GM23248 (cell line): ENCODE measurements around the gene NPAS2. TPM values are rescaled to one million over a fixed set of nuclear protein-coding genes. Genes with fewer than 3 reads are reported as not detected.
A peak's percentile ranks its signal among the peaks of the same experiment; 100 is the strongest.

Source experiments
- DNase-seq: peaks from one replicate; pipeline ENCODE4 v3.0.0-alpha.2; 2015
- H2AFZ ChIP-seq: fragments of 200-600 bp; sonication (generic); 2 replicates; pipeline ENCODE4 v1.6.1; 2016; ENCODE audit warnings: antibody characterized with exemption
- H3F3A ChIP-seq: fragments of 200-600 bp; sonication (generic); 2 replicates; pipeline ENCODE4 v1.6.1; 2016; ENCODE audit warnings: mild to moderate bottlenecking, antibody characterized with exemption, mixed run types; ENCODE audit not compliant: insufficient read depth
- H3K27ac ChIP-seq: fragments of 200-600 bp; sonication (generic); 2 replicates; pipeline ENCODE4 v1.5.1; 2016; ENCODE audit warnings: mild to moderate bottlenecking
- H3K27me3 ChIP-seq: fragments of 200-600 bp; sonication (generic); replicated peaks from 2 replicates; pipeline ENCODE4 v1.6.1; 2016; ENCODE audit warnings: mild to moderate bottlenecking; ENCODE audit not compliant: insufficient read depth
- H3K36me3 ChIP-seq: fragments of 200-600 bp; sonication (generic); 2 replicates; pipeline ENCODE4 v1.6.1; 2016; ENCODE audit warnings: low read depth, mild to moderate bottlenecking
- H3K4me1 ChIP-seq: fragments of 200-600 bp; sonication (generic); 2 replicates; pipeline ENCODE4 v1.6.1; 2016; ENCODE audit warnings: mild to moderate bottlenecking; ENCODE audit not compliant: insufficient read depth
- H3K4me2 ChIP-seq: fragments of 200-600 bp; sonication (generic); one replicate; pipeline ENCODE4 v1.6.1; 2016; ENCODE audit warnings: mild to moderate bottlenecking; ENCODE audit not compliant: unreplicated experiment
- H3K4me3 ChIP-seq: fragments of 200-600 bp; sonication (generic); 2 replicates; pipeline ENCODE4 v1.5.1; 2016; ENCODE audit warnings: mild to moderate bottlenecking
- H3K79me2 ChIP-seq: fragments of 200-600 bp; sonication (generic); 2 replicates; pipeline ENCODE4 v1.6.1; 2016; ENCODE audit warnings: mild to moderate bottlenecking; ENCODE audit not compliant: insufficient read depth
- H3K9ac ChIP-seq: fragments of 200-600 bp; sonication (generic); 2 replicates; pipeline ENCODE4 v1.6.1; 2016; ENCODE audit warnings: mild to moderate bottlenecking
- H3K9me2 ChIP-seq: fragments of 200-600 bp; sonication (generic); 2 replicates; pipeline ENCODE4 v1.6.1; 2016; ENCODE audit warnings: mixed run types, mild to moderate bottlenecking, moderate library complexity; ENCODE audit not compliant: insufficient read depth
- H3K9me3 ChIP-seq: fragments of 200-600 bp; sonication (generic); one replicate; pipeline ENCODE4 v1.6.1; 2017; ENCODE audit warnings: low read depth
- H4K20me1 ChIP-seq: fragments of 200-600 bp; sonication (generic); 2 replicates; pipeline ENCODE4 v1.6.0; 2016; ENCODE audit not compliant: insufficient read depth
- EZH2 ChIP-seq: fragments of 200-600 bp; sonication (generic); IDR thresholded peaks from 2 replicates; pipeline ENCODE4 v1.6.1; 2018; ENCODE audit warnings: antibody characterized with exemption, mild to moderate bottlenecking; ENCODE audit not compliant: insufficient read depth, poor library complexity, severe bottlenecking
- EZH2phosphoT487 ChIP-seq: fragments of 200-600 bp; sonication (generic); IDR thresholded peaks from 2 replicates; pipeline ENCODE4 v1.6.1; 2018; ENCODE audit warnings: antibody characterized with exemption, moderate library complexity, mild to moderate bottlenecking, low read depth; ENCODE audit not compliant: insufficient read depth
- WGBS, 2 experiments: methylation state at CpG; one replicate each; pipeline ENCODE4 v1.1.6; 2015 to 2017; ENCODE audit warnings: low lambda C conversion rate in 2 of 2, low coverage in 1 of 2; ENCODE audit errors: missing lambda C conversion rate in 2 of 2; 5-methylcytosine and 5-hydroxymethylcytosine counted together
- in situ Hi-C: fragments of 300-500 bp; cut with MboI; formaldehyde crosslinking; loops from 2 replicates; pipeline ENCODE4 v1.15.0; 2020
- polyA plus RNA-seq: library from polyadenylated mRNA; unstranded; fragments of >200 nt; fragmentation: Nextera tagmentation; extraction: Ambion mirVana; gene quantifications from 2 replicates; pipeline ENCODE4 v1.2.1, GENCODE V29; 2016
- total RNA-seq: library from RNA; depleted of rRNA; stranded (reverse); fragments of >200 nt; shearing (Covaris generic); gene quantifications from 2 replicates; pipeline ENCODE4 v1.2.3, GENCODE V29; 2014

NPAS2 gene
- total and polyA plus RNA-seq, 2 experiments from 2014 or later: 3.8 to 10.8 TPM

- H3K4me1 ChIP-seq: peaks cover 18% of the 10 kb centered on the region
- no peak for DNase-seq
- no peaks in the 10 kb centered on the region for H3K9me2 ChIP-seq
- H3F3A ChIP-seq: peaks cover 29% of the 10 kb centered on the region
- H3K36me3 ChIP-seq: no peaks in the 10 kb centered on the region
- H3K27me3 ChIP-seq: no peaks in the 10 kb centered on the region
- no peaks in the 10 kb centered on the region for H3K79me2 ChIP-seq
- TF ChIP-seq EZH2phosphoT487: no peak
- H3K4me3 ChIP-seq: no peak overlapping the region
- H3K27ac ChIP-seq: no peak overlapping the region
- no peaks in the 10 kb centered on the region for H3K9me3 ChIP-seq
- H2AFZ ChIP-seq: no peak overlapping the region
- WGBS, 2 experiments: 81 to 96% methylated on average over 3 of the region's 3 CpGs
- H3K9ac ChIP-seq: no peak overlapping the region
- H3K4me2 ChIP-seq: no peak overlapping the region
- in situ Hi-C loops: no loop called here
- H4K20me1 ChIP-seq: no peaks in the 10 kb centered on the region
Observed at GRCh38 chr2:100895934-100896685, 76.2 kb downstream of the NPAS2 start.

DNA sequence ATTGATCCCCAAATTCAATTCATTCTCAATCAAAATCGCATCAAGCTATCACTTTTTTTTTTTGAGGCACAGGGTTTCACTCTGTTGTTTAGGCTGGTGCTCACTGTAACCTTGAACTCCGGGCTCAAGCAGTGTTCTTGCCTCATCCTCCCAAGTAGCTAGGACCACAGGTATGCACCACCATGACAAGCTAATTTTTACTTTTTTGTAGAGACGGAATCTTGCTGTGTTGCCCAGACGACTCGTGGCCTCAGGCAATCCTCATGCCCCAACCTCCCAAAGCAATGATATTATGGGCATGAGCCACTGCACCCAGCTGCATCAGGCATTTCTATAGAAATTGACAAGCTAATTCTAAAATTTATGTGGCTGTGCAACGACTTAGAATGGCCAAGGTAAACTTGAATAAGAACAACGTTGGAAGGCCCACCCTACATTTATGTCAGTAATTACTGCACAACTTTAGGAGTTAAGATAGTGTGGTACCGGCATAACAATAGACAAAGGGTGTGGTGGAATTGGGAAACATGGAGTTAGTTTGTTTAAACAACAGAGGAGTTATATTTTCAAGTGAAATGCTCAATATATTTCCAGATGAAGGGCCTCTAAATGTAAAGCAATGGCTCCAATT is 78.2 kb downstream of the NPAS2 start:
- no peaks in the 10 kb centered on the region for H3K9me2 ChIP-seq
- in situ Hi-C loops: no loop called here
- no peak overlapping the region for H3K4me3 ChIP-seq

GRCh38 chr2:100900156-100900795 is 80.3 kb downstream of the NPAS2 start:
- no peak overlapping the region for H3K4me3 ChIP-seq
- peaks cover 45% of the 10 kb centered on the region for H3F3A ChIP-seq
- TF ChIP-seq EZH2phosphoT487 (no peak), EZH2 (no peak)
- H3K4me1 ChIP-seq: peaks cover 25% of the 10 kb centered on the region
- H3K27me3 ChIP-seq: no peaks in the 10 kb centered on the region
- in situ Hi-C loops: no loop called here
- no peak overlapping the region for H3K9ac ChIP-seq
- no peak overlapping the region for H3K27ac ChIP-seq
- no peak overlapping the region for H2AFZ ChIP-seq
- DNase-seq: peak; percentile 15
- no peak overlapping the region for H3K4me2 ChIP-seq
- 79 to 83% methylated on average over 5 of the region's 5 CpGs for WGBS, 2 experiments
- H3K79me2 ChIP-seq: no peaks in the 10 kb centered on the region
- H3K9me3 ChIP-seq: no peaks in the 10 kb centered on the region
- no peaks in the 10 kb centered on the region for H3K36me3 ChIP-seq
- no peaks in the 10 kb centered on the region for H3K9me2 ChIP-seq
- H4K20me1 ChIP-seq: no peaks in the 10 kb centered on the region; the same call in 1 of the 2 replicates

More for the DNA sequence above, 78.2 kb downstream of the NPAS2 start:
- H3K27me3 ChIP-seq: no peaks in the 10 kb centered on the region
- DNase-seq: no peak
- H3K9ac ChIP-seq: no peak overlapping the region
- no peaks in the 10 kb centered on the region; the same call in 1 of the 2 replicates for H4K20me1 ChIP-seq
- H2AFZ ChIP-seq: no peak overlapping the region
- peaks cover 30% of the 10 kb centered on the region for H3F3A ChIP-seq
- TF ChIP-seq EZH2: no peak
- 94 to 96% methylated on average over 8 of the region's 8 CpGs for WGBS, 2 experiments
- H3K4me1 ChIP-seq: peaks cover 12% of the 10 kb centered on the region
- H3K9me3 ChIP-seq: no peaks in the 10 kb centered on the region
- no peaks in the 10 kb centered on the region for H3K36me3 ChIP-seq
- no peak overlapping the region for H3K27ac ChIP-seq
- no peaks in the 10 kb centered on the region for H3K79me2 ChIP-seq
- H3K4me2 ChIP-seq: no peak overlapping the region

DNA sequence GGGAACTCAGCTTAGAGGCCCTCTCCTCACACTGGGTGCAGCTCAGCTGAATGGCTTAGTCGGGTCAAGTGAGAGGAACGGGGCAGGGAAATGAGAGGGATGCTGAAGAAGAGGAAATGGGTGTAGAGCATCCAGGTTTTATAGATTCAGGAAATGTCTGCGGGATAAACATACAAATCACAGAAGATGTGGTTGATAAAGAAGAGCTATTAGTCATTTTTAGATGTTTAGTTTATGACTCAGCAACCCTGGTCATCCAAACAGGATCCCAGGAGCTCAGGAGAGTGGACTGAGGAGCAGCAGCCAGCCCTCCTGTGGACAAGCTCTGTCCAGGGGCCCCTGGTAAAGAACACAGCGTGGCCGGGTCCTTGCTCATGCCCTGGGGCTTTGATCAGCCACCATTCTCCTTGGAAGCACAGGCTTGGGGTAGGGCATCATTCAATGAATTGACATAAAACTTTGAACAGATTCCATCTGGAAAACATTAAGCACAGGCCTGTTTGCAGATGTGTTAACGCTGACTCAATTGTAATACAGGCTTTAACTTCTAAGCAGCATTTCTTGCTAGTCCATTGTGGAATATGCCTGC is 83.0 kb downstream of the NPAS2 start:
- in situ Hi-C loops: no loop called here
- WGBS, 2 experiments: 0 to 1% methylated on average over 6 of the region's 6 CpGs
- no peaks in the 10 kb centered on the region for H3K79me2 ChIP-seq

More for the DNA sequence above, 83.0 kb downstream of the NPAS2 start:
- Histone ChIP-seq H3K27me3 (no peaks in the 10 kb centered on the region), H4K20me1 (no peaks in the 10 kb centered on the region; the same call in 1 of the 2 replicates), H3K4me2 (peak overlapping the region; percentile 44), H3K36me3 (no peaks in the 10 kb centered on the region), H3K4me3 (no peak overlapping the region), H3K9me2 (no peaks in the 10 kb centered on the region), H3K9ac (no peak overlapping the region), H2AFZ (no peak overlapping the region), H3F3A (peaks cover 45% of the 10 kb centered on the region), H3K4me1 (peaks cover 25% of the 10 kb centered on the region), H3K9me3 (no peaks in the 10 kb centered on the region), H3K27ac (peak overlapping the region; percentile 66)
- TF ChIP-seq EZH2phosphoT487 (peak; percentile 93), EZH2 (no peak)
- DNase-seq: peak; percentile 98
